IPS DF 6.9 (cell line): ENCODE measurements around the gene SELENOS.

Experiments used
- DNase-seq: peaks from one replicate; pipeline ENCODE4 v3.0.0-alpha.2; 2013; ENCODE audit warnings: low read depth, low spot score
- H3K27ac ChIP-seq: one replicate; pipeline ENCODE4 v1.5.1; 2013; ENCODE audit warnings: low read length, control low read depth
- H3K27me3 ChIP-seq: 2 replicates; pipeline ENCODE4 v1.6.1; 2013; ENCODE audit warnings: mild to moderate bottlenecking, low read length; ENCODE audit not compliant: control insufficient read depth, insufficient read depth
- H3K36me3 ChIP-seq: 2 replicates; pipeline ENCODE4 v1.6.1; 2013; ENCODE audit warnings: low read length; ENCODE audit not compliant: control insufficient read depth, insufficient read depth
- H3K4me1 ChIP-seq: 2 replicates; pipeline ENCODE4 v1.6.1; 2013; ENCODE audit warnings: low read length; ENCODE audit not compliant: control insufficient read depth, insufficient read depth
- H3K4me3 ChIP-seq: 2 replicates; pipeline ENCODE4 v1.5.1; 2013; ENCODE audit warnings: mild to moderate bottlenecking, low read length
- H3K9me3 ChIP-seq: 2 replicates; pipeline ENCODE4 v1.6.1; 2013; ENCODE audit warnings: low read length, inconsistent platforms; ENCODE audit not compliant: control insufficient read depth, insufficient read depth
- WGBS: extraction: QIAGEN DNeasy Blood & Tissue Kit; methylation state at CpG from one replicate; pipeline ENCODE4 v1.1.7; 2013; ENCODE audit warnings: mixed read lengths, missing lambda C conversion rate; ENCODE audit not compliant: insufficient read length, insufficient coverage; 5-methylcytosine and 5-hydroxymethylcytosine counted together

Gene SELENOS

DNA sequence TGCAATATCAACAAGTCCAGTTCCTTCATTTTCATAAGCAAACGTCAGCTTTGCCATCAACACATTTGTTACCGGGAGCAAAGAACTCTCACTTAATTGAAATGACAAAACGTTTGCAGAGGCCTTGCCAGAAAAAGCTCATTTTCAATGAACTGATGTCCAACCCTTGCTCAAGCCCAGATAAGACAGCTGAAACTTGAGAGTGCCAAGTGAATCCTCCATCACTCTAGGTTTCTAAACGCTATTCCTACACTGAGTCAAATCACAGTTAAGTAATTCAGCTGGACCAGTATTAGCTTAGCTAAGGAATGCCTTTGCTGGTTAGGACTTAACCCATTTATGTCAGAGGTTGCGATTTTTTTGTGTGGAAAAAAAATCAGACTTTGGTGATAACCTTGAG, 36.9 kb downstream of the SELENOS start:
- no peak overlapping the region for H3K27ac ChIP-seq
- WGBS: no CpG with 5 or more reads among the region's 5 CpGs
- no peak for DNase-seq
- H3K36me3 ChIP-seq: no peaks in the 10 kb centered on the region; the same call in none of the 2 replicates
- no peaks in the 10 kb centered on the region for H3K27me3 ChIP-seq
- no peak overlapping the region for H3K4me3 ChIP-seq
- H3K9me3 ChIP-seq: no peaks in the 10 kb centered on the region
- H3K4me1 ChIP-seq: peaks cover 7% of the 10 kb centered on the region; the same call in 1 of the 2 replicates

DNA sequence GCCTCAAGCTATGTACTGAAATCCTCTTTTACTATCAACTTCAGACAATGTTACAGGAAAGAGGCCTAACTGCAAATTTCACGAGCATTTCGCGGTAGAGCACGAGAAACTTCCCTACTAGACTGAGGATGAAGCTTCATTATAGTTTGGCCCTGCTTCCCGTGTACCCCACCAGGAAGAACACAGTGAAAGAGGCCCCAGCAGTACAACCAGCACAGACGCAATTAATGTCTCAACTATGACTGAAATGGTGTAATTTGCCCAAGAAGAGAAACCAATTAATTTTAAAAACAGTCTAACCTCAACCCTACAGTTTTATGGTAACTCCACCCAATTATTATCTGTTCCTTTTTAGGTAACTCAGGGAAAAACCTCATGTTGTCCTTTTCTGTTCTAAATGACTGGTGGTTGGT, 37.6 kb downstream of the SELENOS start:
- Histone ChIP-seq H3K4me3 (no peak overlapping the region), H3K36me3 (peaks cover 5% of the 10 kb centered on the region), H3K27me3 (no peaks in the 10 kb centered on the region), H3K9me3 (no peaks in the 10 kb centered on the region), H3K27ac (no peak overlapping the region), H3K4me1 (peaks cover 7% of the 10 kb centered on the region; the same call in 1 of the 2 replicates)
- no peak for DNase-seq
- WGBS: no CpG with 5 or more reads among the region's 6 CpGs

DNA sequence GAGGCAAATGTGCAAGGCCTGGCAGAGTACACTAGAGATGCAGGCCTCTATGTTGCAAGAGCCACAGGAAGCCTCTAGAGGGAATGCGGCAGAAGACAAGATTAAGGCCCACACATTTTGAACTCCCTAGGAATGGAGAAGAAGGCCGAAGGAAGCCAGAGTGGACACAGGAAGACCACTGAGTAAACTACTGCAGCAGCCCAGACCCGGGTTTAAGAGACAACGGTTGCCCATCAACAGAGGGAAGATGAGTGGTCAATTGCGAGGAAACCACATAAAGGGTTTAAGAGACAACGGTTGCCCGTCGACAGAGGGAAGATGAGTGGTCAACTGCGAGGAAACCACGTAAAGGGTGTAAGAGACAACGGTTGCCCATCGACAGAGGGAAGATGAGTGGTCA, 40.0 kb downstream of the SELENOS start:
- no peak overlapping the region for H3K27ac ChIP-seq
- H3K4me3 ChIP-seq: no peak overlapping the region
- no peaks in the 10 kb centered on the region for H3K27me3 ChIP-seq
- peaks cover 5% of the 10 kb centered on the region for H3K36me3 ChIP-seq
- no peaks in the 10 kb centered on the region for H3K9me3 ChIP-seq
- H3K4me1 ChIP-seq: peaks cover 2% of the 10 kb centered on the region; the same call in 1 of the 2 replicates
- no peak for DNase-seq
- WGBS: no CpG with 5 or more reads among the region's 12 CpGs

DNA sequence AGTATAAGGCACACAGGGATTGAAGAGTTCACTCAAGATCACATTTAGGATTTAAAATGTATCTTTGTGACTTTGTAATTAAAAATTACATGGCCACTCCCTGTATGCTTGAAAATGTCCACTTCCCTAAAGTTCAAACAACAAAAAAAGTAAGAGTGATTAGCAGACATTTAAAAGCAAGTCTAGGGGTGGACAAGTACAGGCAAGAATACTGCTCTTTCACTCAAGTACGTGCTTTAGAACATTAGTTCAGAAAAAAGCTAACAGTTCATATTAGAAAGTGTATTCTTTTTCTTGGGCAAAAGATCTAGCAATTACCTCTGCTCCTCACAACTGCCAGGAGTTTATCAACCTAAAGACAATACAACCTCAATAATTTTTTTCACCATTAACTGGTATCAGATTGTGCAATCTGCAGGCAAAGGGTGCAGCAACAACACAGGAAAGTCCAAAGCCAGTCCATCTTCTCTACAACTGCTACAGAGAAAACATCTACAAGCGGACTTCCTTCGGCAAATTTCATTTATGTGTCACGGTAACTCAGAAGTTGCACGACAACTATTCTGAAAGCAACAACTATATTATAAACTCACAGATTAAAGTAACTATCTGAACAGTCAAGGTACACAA, 43.5 kb downstream of the SELENOS start:
- H3K4me1 ChIP-seq: no peaks in the 10 kb centered on the region
- H3K9me3 ChIP-seq: no peaks in the 10 kb centered on the region
- no peaks in the 10 kb centered on the region for H3K27me3 ChIP-seq
- H3K27ac ChIP-seq: no peak overlapping the region
- no peak for DNase-seq
- peaks cover 8% of the 10 kb centered on the region; the same call in 1 of the 2 replicates for H3K36me3 ChIP-seq
- no peak overlapping the region for H3K4me3 ChIP-seq
- no CpG with 5 or more reads among the region's 5 CpGs for WGBS

DNA sequence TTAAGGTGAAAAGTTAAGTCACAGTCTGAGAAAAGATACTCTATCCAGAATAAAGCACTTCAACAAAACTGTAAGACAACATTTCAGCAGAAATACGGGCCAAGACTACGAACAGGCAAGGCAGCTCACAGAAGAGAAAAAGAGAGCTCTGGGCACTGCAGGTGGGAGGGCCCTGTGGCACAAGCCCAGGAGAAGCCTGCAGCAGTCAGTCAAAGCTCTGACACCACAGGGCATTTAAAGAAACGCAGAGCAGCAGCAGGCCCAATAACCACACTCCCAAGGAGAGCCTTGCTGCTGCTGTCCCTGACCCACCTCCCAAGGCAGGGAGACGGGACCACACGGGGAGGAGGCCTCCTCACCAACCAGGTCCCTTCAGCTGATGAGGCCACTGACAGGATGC, 44.6 kb downstream of the SELENOS start:
- no peaks in the 10 kb centered on the region for H3K27me3 ChIP-seq
- no peak overlapping the region for H3K27ac ChIP-seq
- H3K4me3 ChIP-seq: no peak overlapping the region
- H3K9me3 ChIP-seq: no peaks in the 10 kb centered on the region
- H3K4me1 ChIP-seq: no peaks in the 10 kb centered on the region
- H3K36me3 ChIP-seq: peaks cover 8% of the 10 kb centered on the region; the same call in 1 of the 2 replicates
- no CpG with 5 or more reads among the region's 5 CpGs for WGBS
- DNase-seq: no peak

DNA sequence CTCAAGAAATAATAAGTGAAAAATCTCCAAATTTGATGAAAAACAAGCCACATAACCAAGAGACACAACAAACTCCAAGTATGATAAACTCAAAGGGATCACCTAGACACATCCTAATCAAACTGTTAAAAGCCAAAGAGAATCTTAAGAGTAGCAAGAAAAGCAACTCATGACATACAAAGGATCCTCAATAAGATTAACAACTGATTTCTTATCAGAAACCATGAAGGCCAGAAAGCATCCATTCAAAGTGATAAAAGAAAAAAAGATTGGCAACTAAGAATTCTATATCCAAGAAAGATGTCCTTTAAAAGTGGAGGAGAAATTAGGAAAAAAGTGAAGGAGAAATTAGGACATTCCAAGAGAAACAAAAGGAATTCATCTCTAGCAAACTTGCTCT, 49.0 kb downstream of the SELENOS start:
- Histone ChIP-seq H3K36me3 (peaks cover 6% of the 10 kb centered on the region; the same call in 1 of the 2 replicates), H3K9me3 (no peaks in the 10 kb centered on the region), H3K27ac (no peak overlapping the region), H3K27me3 (no peaks in the 10 kb centered on the region), H3K4me3 (no peak overlapping the region), H3K4me1 (no peaks in the 10 kb centered on the region)
- DNase-seq: no peak

DNA sequence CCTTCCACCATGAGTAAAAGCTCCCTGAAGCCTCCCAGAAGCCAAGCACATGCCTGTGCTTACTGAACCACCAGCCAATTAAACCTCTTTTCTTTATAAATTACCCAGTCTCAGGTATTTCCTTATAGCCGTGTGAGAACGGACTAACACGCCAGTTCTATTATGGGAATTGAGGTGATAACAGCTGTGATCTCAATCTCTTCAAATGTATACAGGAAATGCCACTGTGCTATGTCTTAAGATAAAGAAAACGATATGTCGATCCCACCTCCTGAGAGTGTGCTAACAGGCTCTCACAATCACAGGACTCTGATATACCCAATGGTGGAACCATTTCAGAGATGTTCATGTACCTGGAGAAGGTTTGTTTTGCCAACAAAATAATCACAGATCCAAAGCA, 51.6 kb downstream of the SELENOS start:
- WGBS: no CpG with 5 or more reads among the region's 5 CpGs
- Histone ChIP-seq H3K4me3 (no peak overlapping the region), H3K27ac (no peak overlapping the region), H3K4me1 (no peaks in the 10 kb centered on the region), H3K36me3 (0 out of 2 replicates have a peak, but pooled peaks cover 3% of the 10 kb centered on the region), H3K9me3 (no peaks in the 10 kb centered on the region), H3K27me3 (no peaks in the 10 kb centered on the region)
- DNase-seq: no peak
